K562 (cell line): ENCODE results near the gene DAGLA. TPM values are rescaled to one million over a fixed set of nuclear protein-coding genes. Genes with fewer than 3 reads are reported as not detected.
A peak's percentile ranks its signal among the peaks of the same experiment; 100 is the strongest.

Experiments
- ATAC-seq: fragments of 200-7000 bp; cut with Tn5 transposase; 3 replicates; pipeline ENCODE4 v1.9.1; 2020; ENCODE audit warnings: moderate library complexity
- BruUV-seq: library from RNA; stranded (reverse); fragments of 400-500 nt; replicated peaks from 2 replicates; lab custom pipeline; 2021; lab: Mats Ljungman, UMichigan
- CTCF ChIA-PET: fragments of 300-600 bp; formaldehyde crosslinking; extraction: SDS; loops from one replicate; lab custom pipeline; 2021; ENCODE audit warnings: low intra/inter-chr PET ratio; lab: Yijun Ruan, JAX
- POLR2A ChIA-PET: fragments of 300-600, 350-650 bp; sonication (Branson Sonifier 250); formaldehyde crosslinking; extraction: SDS; loops from one replicate; lab custom pipeline; 2021; ENCODE audit warnings: antibody characterized with exemption, inconsistent platforms; lab: Yijun Ruan, JAX
- DNase-seq, 4 experiments: peaks; one replicate each; pipeline versions ENCODE4 v3.0.0 to v3.0.0-alpha.2; 2011 to 2018; ENCODE audit warnings: low spot score in 3 of 4, mixed read lengths in 3 of 4; ENCODE audit errors: extremely low read depth in 1 of 4
- FAIRE-seq: peaks from 2 replicates; lab custom pipeline; 2011; peaks lifted over from hg19 to GRCh38; lab: Jason Lieb, UNC
- H2AFZ ChIP-seq: 2 replicates; pipeline ENCODE4 v1.6.0; 2011; ENCODE audit warnings: low read depth, low read length, control low read depth, inconsistent platforms
- H3K27ac ChIP-seq: fragments of 200-600 bp; 3 replicates; pipeline ENCODE4 v1.8.0; 2011; ENCODE audit warnings: low read depth, mild to moderate bottlenecking, control low read depth, inconsistent platforms, low read length, moderate library complexity, mixed read lengths; ENCODE audit errors: extremely low read depth
- H3K27me3 ChIP-seq, 2 experiments: fragments of 300-600 bp in 1 of 2; 2 replicates in 1 of 2; 3 replicates in 1 of 2; pipeline versions ENCODE4 v1.6.0 to v1.8.0; 2011; ENCODE audit warnings: inconsistent platforms in 2 of 2, low read length in 2 of 2, mild to moderate bottlenecking in 1 of 2, mixed read lengths in 1 of 2, moderate library complexity in 1 of 2; ENCODE audit not compliant: control insufficient read depth in 2 of 2, insufficient read depth in 2 of 2
- H3K36me3 ChIP-seq: fragments of 300-600 bp; 3 replicates; pipeline ENCODE4 v1.8.0; 2011; ENCODE audit warnings: mild to moderate bottlenecking, low read length, inconsistent platforms; ENCODE audit not compliant: control insufficient read depth, insufficient read depth
- H3K4me1 ChIP-seq, 2 experiments: fragments of 200-600 bp in 1 of 2; replicated peaks in 1 of 2; 2 replicates in 1 of 2; 3 replicates in 1 of 2; pipeline versions ENCODE4 v1.5.1 to v1.8.0; 2011; ENCODE audit warnings: inconsistent platforms in 2 of 2, low read length in 2 of 2, mild to moderate bottlenecking in 1 of 2, mixed read lengths in 1 of 2, moderate library complexity in 1 of 2; ENCODE audit not compliant: control insufficient read depth in 2 of 2, insufficient read depth in 2 of 2
- H3K4me2 ChIP-seq: 2 replicates; pipeline ENCODE4 v1.6.1; 2011; ENCODE audit warnings: low read length, control low read depth, inconsistent platforms, mixed read lengths; ENCODE audit not compliant: insufficient read depth
- H3K4me3 ChIP-seq: fragments of 200-600 bp; sonication (generic), shearing (Covaris generic); 2 replicates; pipeline ENCODE4 v1.5.1; 2016; ENCODE audit warnings: control low read depth, inconsistent platforms
- H3K79me2 ChIP-seq: fragments of 200-600 bp; 3 replicates; pipeline ENCODE4 v1.8.0; 2011; ENCODE audit warnings: low read length, inconsistent platforms; ENCODE audit not compliant: control insufficient read depth, insufficient read depth
- H3K9ac ChIP-seq, 2 experiments: 2 replicates each; pipeline versions ENCODE4 v1.6.0 to v1.6.1; 2011; ENCODE audit warnings: low read depth in 2 of 2, low read length in 2 of 2, control low read depth in 1 of 2, inconsistent platforms in 1 of 2, mild to moderate bottlenecking in 1 of 2, mixed read lengths in 1 of 2; ENCODE audit not compliant: insufficient read depth in 1 of 2
- H3K9me1 ChIP-seq: one replicate; pipeline ENCODE4 v1.6.0; 2011; ENCODE audit warnings: inconsistent platforms, mild to moderate bottlenecking, low read length, moderate library complexity; ENCODE audit not compliant: control insufficient read depth, insufficient read depth
- H3K9me3 ChIP-seq: replicated peaks from 2 replicates; pipeline ENCODE4 v1.5.1; 2011; ENCODE audit warnings: low read depth, low read length, inconsistent platforms; ENCODE audit not compliant: control insufficient read depth, insufficient read depth
- H4K20me1 ChIP-seq: replicated peaks from 2 replicates; pipeline ENCODE4 v1.6.1; 2011; ENCODE audit warnings: low read length, inconsistent platforms, mixed read lengths; ENCODE audit not compliant: control insufficient read depth, insufficient read depth
- DDX20 ChIP-seq: fragments of 450-650 bp; IDR thresholded peaks from 2 replicates; pipeline ENCODE4 v1.6.1; 2016; ENCODE audit warnings: missing genetic modification characterization, low read depth, mild to moderate bottlenecking, missing compliant biosample characterization, moderate library complexity
- ELF1 ChIP-seq: fragments of 200-800 bp; sonication (Bioruptor generic); IDR thresholded peaks from 2 replicates; pipeline ENCODE4 v1.6.1; 2016; ENCODE audit warnings: missing genetic modification characterization, missing compliant biosample characterization
- JUN ChIP-seq, 2 experiments: sonication (generic) in 1 of 2; formaldehyde crosslinking in 1 of 2; IDR thresholded peaks; 2 replicates each; pipeline versions ENCODE4 v1.6.1 to v1.8.0; 2012 to 2022; ENCODE audit warnings: borderline replicate concordance in 2 of 2, mild to moderate bottlenecking in 2 of 2, improper control_type of control experiment in 1 of 2, low read depth in 1 of 2, low read length in 1 of 2, missing genetic modification reagents in 1 of 2
- MCM5 ChIP-seq: fragments of 450-650 bp; IDR thresholded peaks from 2 replicates; pipeline ENCODE4 v1.6.1; 2016; ENCODE audit warnings: low read depth
- MTA2 ChIP-seq: fragments of 450-650 bp; IDR thresholded peaks from 2 replicates; pipeline ENCODE4 v1.6.1; 2016; ENCODE audit warnings: low read depth
- NRF1 ChIP-seq, 2 experiments: fragments of 450-650 bp; IDR thresholded peaks in 1 of 2; conservative IDR thresholded peaks in 1 of 2; 2 replicates each; pipeline ENCODE4 v1.6.1; 2014; ENCODE audit warnings: mild to moderate bottlenecking in 2 of 2
- PREB ChIP-seq: sonication (generic); formaldehyde crosslinking; IDR thresholded peaks from 2 replicates; pipeline ENCODE4 v1.8.1; 2023; ENCODE audit warnings: mild to moderate bottlenecking, missing genetic modification reagents
- RAD51 ChIP-seq: fragments of 450-650 bp; IDR thresholded peaks from 2 replicates; pipeline ENCODE4 v1.7.1; 2016; ENCODE audit warnings: low read depth, mild to moderate bottlenecking, borderline replicate concordance
- SMARCA4 ChIP-seq: fragments of 450-650 bp; IDR thresholded peaks from 2 replicates; pipeline ENCODE4 v1.6.1; 2016
- ZNF263 ChIP-seq: sonication (generic); formaldehyde crosslinking; IDR thresholded peaks from 2 replicates; pipeline ENCODE4 v1.8.0; 2022; ENCODE audit warnings: mild to moderate bottlenecking, missing genetic modification reagents, borderline replicate concordance
- ZNF318 ChIP-seq, 2 experiments: fragments of 450-650 bp; IDR thresholded peaks; 2 replicates each; pipeline ENCODE4 v1.6.1; 2016; ENCODE audit warnings: mild to moderate bottlenecking in 2 of 2, borderline replicate concordance in 1 of 2, low read depth in 1 of 2, moderate library complexity in 1 of 2
- WGBS: fragments of 100-300 bp; shearing (Covaris generic); methylation state at CpG from one replicate; pipeline ENCODE4 v1.1.6; 2016; ENCODE audit warnings: low coverage, mixed read lengths; ENCODE audit not compliant: insufficient coverage; ENCODE audit errors: missing lambda C conversion rate; 5-methylcytosine and 5-hydroxymethylcytosine counted together
- in situ Hi-C: fragments of 300-500 bp; cut with MboI; formaldehyde crosslinking; loops from 4 replicates; pipeline ENCODE4 v1.15.0; 2018; ENCODE audit warnings: inconsistent platforms, mixed read lengths
- intact Hi-C: fragments of 100-400 bp; cut with micrococcal nuclease; formaldehyde crosslinking; loops from 2 replicates; pipeline ENCODE4 v1.14.2; 2022
- polyA plus RNA-seq, 8 experiments: library from polyadenylated mRNA; depleted of rRNA in 4 of 8; stranded (reverse) in 5 of 8; unstranded in 3 of 8; fragments of >200 nt; fragmentation: Nextera tagmentation in 2 of 8; fragmentation: Illumina TruSeq in 1 of 8; extraction: Ambion mirVana in 2 of 8; extraction: Trizol in 1 of 8; gene quantifications; 2 replicates each; pipeline versions ENCODE4 v1.2.1 to v1.2.3, GENCODE V29; 2011 to 2014; ENCODE audit warnings: inconsistent platforms in 1 of 8, missing spikeins in 1 of 8
- total RNA-seq, 7 experiments: library from RNA; depleted of rRNA in 6 of 7; stranded (reverse); fragments of >200 nt in 6 of 7; fragmentation: Illumina TruSeq in 2 of 7; extraction: Trizol in 2 of 7; gene quantifications; 2 replicates each; pipeline versions ENCODE4 v1.2.1 to v1.2.3, GENCODE V29; 2011 to 2021; ENCODE audit warnings: low replicate concordance in 1 of 7
- TF ChIP-seq, protein P1 (sequence below): IDR thresholded peaks from 3 replicates; pipeline ENCODE4 v1.6.1; 2011; ENCODE audit warnings: borderline replicate concordance, mild to moderate bottlenecking; ENCODE audit not compliant: insufficient read length, insufficient read depth

DAGLA gene
- total and polyA plus RNA-seq, 9 of the 15 experiments (the other 6 are each of a cell fraction or from before 2014, with no cell fraction given) = 0.03 to 0.16 (median 0.04) TPM; not detected in 4

- FAIRE-seq = no peak
- H3K9ac ChIP-seq = no peak overlapping the region
- POLR2A ChIA-PET = no interaction called here
- TF ChIP-seq PREB (CRISPR knock-in tag) (no peak), DDX20 (tag) (no peak), SMARCA4 (no peak), MCM5 (no peak), NRF1 (conservative IDR thresholded peaks at IDR 0.05 in 1 of 2, IDR thresholded peaks at IDR 0.05 in 1 of 2) (no peak), ELF1 (tag) (no peak), JUN (IDR thresholded peaks at IDR 0.05; ENCODE audit: borderline replicate concordance, low read depth, low read length) (0 out of 2 replicates have a peak, but pooled peaks have one; percentile 27), JUN (CRISPR knock-in tag; IDR thresholded peaks at IDR 0.05; ENCODE audit: borderline replicate concordance) (no peak), ZNF263 (CRISPR knock-in tag) (0 out of 2 replicates have a peak, but pooled peaks have one; percentile 30), MTA2 (no peak), RAD51 (no peak), ZNF318 (IDR thresholded peaks at IDR 0.05; ENCODE audit: borderline replicate concordance in 1 of 2, low read depth in 1 of 2) (no peak)
- TF ChIP-seq, protein P1, sequence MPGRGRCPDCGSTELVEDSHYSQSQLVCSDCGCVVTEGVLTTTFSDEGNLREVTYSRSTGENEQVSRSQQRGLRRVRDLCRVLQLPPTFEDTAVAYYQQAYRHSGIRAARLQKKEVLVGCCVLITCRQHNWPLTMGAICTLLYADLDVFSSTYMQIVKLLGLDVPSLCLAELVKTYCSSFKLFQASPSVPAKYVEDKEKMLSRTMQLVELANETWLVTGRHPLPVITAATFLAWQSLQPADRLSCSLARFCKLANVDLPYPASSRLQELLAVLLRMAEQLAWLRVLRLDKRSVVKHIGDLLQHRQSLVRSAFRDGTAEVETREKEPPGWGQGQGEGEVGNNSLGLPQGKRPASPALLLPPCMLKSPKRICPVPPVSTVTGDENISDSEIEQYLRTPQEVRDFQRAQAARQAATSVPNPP = no peak
Measured at GRCh38 chr11:61695917-61696316, 15.7 kb downstream of the DAGLA start.

More at GRCh38 chr11:61695917-61696316, 15.7 kb downstream of the DAGLA start:
- peak; percentile 45 for ATAC-seq
- CTCF ChIA-PET = no interaction called here
- Histone ChIP-seq H4K20me1 (peaks cover 7% of the 10 kb centered on the region; the same call in 1 of the 2 replicates), H3K4me1 (peaks cover 0 to 29% of the 10 kb centered on the region in 2 experiments; a peak in 4 of 5 replicates), H3K9me1 (peaks cover 3% of the 10 kb centered on the region), H3K27ac (no peak overlapping the region), H3K36me3 (no peaks in the 10 kb centered on the region), H3K27me3 (peaks cover 33 to 66% of the 10 kb centered on the region in 2 experiments; a peak in 4 of 5 replicates), H3K9me3 (no peaks in the 10 kb centered on the region), H2AFZ (no peak overlapping the region), H3K79me2 (no peaks in the 10 kb centered on the region), H3K4me3 (no peak overlapping the region), H3K4me2 (no peak overlapping the region)
- intact Hi-C loops = no loop called here
- no TSS peak for BruUV-seq
- peak in 2 of 4 experiments; percentile 58 to 60 for DNase-seq
- 4% methylated on average over 15 of the region's 17 CpGs for WGBS
- in situ Hi-C loops = no loop called here
